Measurements from ENCODE around the gene MYH14. TPM values are rescaled to one million over a fixed set of nuclear protein-coding genes. Genes with fewer than 3 reads are reported as not detected.

Gene MYH14
- polyA plus RNA-seq, 3 donors = not detected

- Histone ChIP-seq H3K27me3 (ENCODE audit: control insufficient read depth in 2 of 2, insufficient read depth in 2 of 2, low read length in 2 of 2) (no peaks in the 10 kb centered on the region), H3K36me3 (replicated peaks in 1 of 2; ENCODE audit: control insufficient read depth in 1 of 2, insufficient read depth in 2 of 2, low read length in 2 of 2) (no peaks in the 10 kb centered on the region), H2AFZ (ENCODE audit: insufficient read depth, low read depth, low read length, poor library complexity, severe bottlenecking) (no peak overlapping the region), H3K4me1 (ENCODE audit: control insufficient read depth in 1 of 2, insufficient read depth in 2 of 2, low read length in 2 of 2) (no peaks in the 10 kb centered on the region), H3K4me2 (replicated peaks; ENCODE audit: extremely low read depth, low read length, poor library complexity, severe bottlenecking) (no peak overlapping the region), H3K4me3 (replicated peaks in 1 of 3; ENCODE audit: low read depth in 2 of 3, low read length in 3 of 3) (no peak overlapping the region), H3K9ac (ENCODE audit: insufficient read depth, low read length, poor library complexity, severe bottlenecking) (no peak overlapping the region), H3K9me3 (replicated peaks in 1 of 2; ENCODE audit: control insufficient read depth in 1 of 2, insufficient read depth in 1 of 2, low read length in 2 of 2) (peaks cover 19 to 26% of the 10 kb centered on the region in 2 donors), H4K20me1 (ENCODE audit: insufficient read depth, low read length) (no peaks in the 10 kb centered on the region), H3K79me2 (ENCODE audit: insufficient read depth, low read length) (no peaks in the 10 kb centered on the region), H3K27ac (ENCODE audit: low read depth in 1 of 2, low read length in 2 of 2) (no peak overlapping the region)
- TF ChIP-seq CTCF (IDR thresholded peaks at IDR 0.05) = no peak
- Mint-ChIP-seq H3K4me3 (no peak overlapping the region), H3K27me3 (ENCODE audit: low read depth in 3 of 3) (peaks cover 11 to 17% (median 16%) of the 10 kb centered on the region in 3 donors), H3K4me1 (no peaks in the 10 kb centered on the region), H3K36me3 (no peaks in the 10 kb centered on the region), H3K9me3 (peaks cover 12 to 29% (median 25%) of the 10 kb centered on the region in 7 donors), H3K27ac (peak overlapping the region in 2 of 7 donors; percentile 34 to 58)
- intact Hi-C loops (cut with micrococcal nuclease) = no loop called here
- DNase-seq = no peak
- 80% methylated on average over 14 of the region's 16 CpGs for WGBS (ENCODE audit: insufficient coverage)
Measured at GRCh38 chr19:50249636-50250035, 46.2 kb downstream of the MYH14 start.

- intact Hi-C loops (cut with micrococcal nuclease) = no loop called here
- no peak overlapping the region for H3K27ac Mint-ChIP-seq
- H3K4me1 Mint-ChIP-seq = no peaks in the 10 kb centered on the region
- H3K27ac ChIP-seq (ENCODE audit: low read depth in 1 of 2, low read length in 2 of 2) = no peak overlapping the region
- no peak overlapping the region for H3K4me3 Mint-ChIP-seq
- H3K4me2 ChIP-seq (replicated peaks; ENCODE audit: extremely low read depth, low read length, poor library complexity, severe bottlenecking) = no peak overlapping the region
- no peak overlapping the region for H3K9ac ChIP-seq (ENCODE audit: insufficient read depth, low read length, poor library complexity, severe bottlenecking)
- no peak overlapping the region for H2AFZ ChIP-seq (ENCODE audit: insufficient read depth, low read depth, low read length, poor library complexity, severe bottlenecking)
- no peak overlapping the region for H3K4me3 ChIP-seq (replicated peaks in 1 of 3; ENCODE audit: low read depth in 2 of 3, low read length in 3 of 3)
- H3K9me3 Mint-ChIP-seq = peaks cover 14 to 37% (median 31%) of the 10 kb centered on the region in 7 donors
- H3K4me1 ChIP-seq (ENCODE audit: control insufficient read depth in 1 of 2, insufficient read depth in 2 of 2, low read length in 2 of 2) = no peaks in the 10 kb centered on the region
- no peak for DNase-seq
- no peak for TF ChIP-seq CTCF (IDR thresholded peaks at IDR 0.05)
- no peaks in the 10 kb centered on the region for H4K20me1 ChIP-seq (ENCODE audit: insufficient read depth, low read length)
- no peaks in the 10 kb centered on the region for H3K36me3 ChIP-seq (replicated peaks in 1 of 2; ENCODE audit: control insufficient read depth in 1 of 2, insufficient read depth in 2 of 2, low read length in 2 of 2)
- no peaks in the 10 kb centered on the region for H3K36me3 Mint-ChIP-seq
- WGBS (ENCODE audit: insufficient coverage) = 97% methylated on average over 9 of the region's 15 CpGs
- H3K27me3 ChIP-seq (ENCODE audit: control insufficient read depth in 2 of 2, insufficient read depth in 2 of 2, low read length in 2 of 2) = no peaks in the 10 kb centered on the region
- no peaks in the 10 kb centered on the region for H3K79me2 ChIP-seq (ENCODE audit: insufficient read depth, low read length)
- H3K9me3 ChIP-seq (replicated peaks in 1 of 2; ENCODE audit: control insufficient read depth in 1 of 2, insufficient read depth in 1 of 2, low read length in 2 of 2) = peaks cover 19 to 30% of the 10 kb centered on the region in 2 donors
- peaks cover 9 to 16% (median 13%) of the 10 kb centered on the region in 3 donors for H3K27me3 Mint-ChIP-seq (ENCODE audit: low read depth in 3 of 3)
Measured at GRCh38 chr19:50250450-50251136, 47.2 kb downstream of the MYH14 start.

Data from CD14-positive monocyte (primary cell).